Endothelial cell of umbilical vein (primary cell): ENCODE data around the gene MAPK11. TPM values are rescaled to one million over a fixed set of nuclear protein-coding genes. Genes with fewer than 3 reads are reported as not detected.
A peak's percentile ranks its signal among the peaks of the same experiment; 100 is the strongest.

ENCODE experiments used
- BruUV-seq: library from RNA; stranded (reverse); fragments of 400-500 nt; replicated peaks from 2 replicates; lab custom pipeline; 2021; lab: Mats Ljungman, UMichigan
- CTCF ChIA-PET: fragments of 300-600, 350-600 bp; sonication (Branson Sonifier 250); formaldehyde crosslinking; loops from one replicate; lab custom pipeline; 2021; ENCODE audit warnings: antibody characterized with exemption, inconsistent platforms; lab: Charles Lee
- POLR2A ChIA-PET: fragments of 300-600, 350-600 bp; sonication (Branson Sonifier 250); formaldehyde crosslinking; loops from one replicate; lab custom pipeline; 2021; ENCODE audit warnings: antibody characterized with exemption, inconsistent platforms; lab: Charles Lee
- DNase-seq: peaks from one replicate; pipeline ENCODE4 v3.0.0-alpha.2; 2011; ENCODE audit warnings: low read depth, low spot score
- FAIRE-seq: peaks from 2 replicates; lab custom pipeline; 2011; peaks lifted over from hg19 to GRCh38; lab: Jason Lieb, UNC
- H2AFZ ChIP-seq: 2 replicates; pipeline ENCODE4 v1.6.0; 2012; ENCODE audit warnings: low read depth, low read length, control low read depth, inconsistent platforms
- H3K27ac ChIP-seq: 2 replicates; pipeline ENCODE4 v1.5.1; 2011; ENCODE audit warnings: low read depth, mild to moderate bottlenecking, control low read depth, low read length, moderate library complexity; ENCODE audit not compliant: insufficient read depth
- H3K27me3 ChIP-seq, 2 experiments: 2 replicates each; pipeline versions ENCODE4 v1.6.0 to v1.6.1; 2011; ENCODE audit warnings: low read length in 2 of 2, mixed read lengths in 1 of 2; ENCODE audit not compliant: control insufficient read depth in 2 of 2, insufficient read depth in 2 of 2
- H3K36me3 ChIP-seq, 2 experiments: 2 replicates in 1 of 2; 3 replicates in 1 of 2; pipeline ENCODE4 v1.5.1; 2011; ENCODE audit warnings: low read length in 2 of 2, mild to moderate bottlenecking in 1 of 2, moderate library complexity in 1 of 2; ENCODE audit not compliant: control insufficient read depth in 2 of 2, insufficient read depth in 2 of 2; ENCODE audit errors: extremely low read depth in 1 of 2
- H3K4me1 ChIP-seq: 3 replicates; pipeline ENCODE4 v1.5.1; 2011; ENCODE audit warnings: mild to moderate bottlenecking, low read length; ENCODE audit not compliant: control insufficient read depth, insufficient read depth; ENCODE audit errors: extremely low read depth
- H3K4me2 ChIP-seq: 2 replicates; pipeline ENCODE4 v1.6.1; 2011; ENCODE audit warnings: low read length, control low read depth, mixed read lengths; ENCODE audit not compliant: insufficient read depth
- H3K4me3 ChIP-seq, 3 experiments: fragments of 200-600 bp in 1 of 3; sonication (generic), shearing (Covaris generic) in 1 of 3; replicated peaks in 1 of 3; 2 replicates each; pipeline ENCODE4 v1.5.1; 2011 to 2016; ENCODE audit warnings: control low read depth in 3 of 3, low read length in 3 of 3, mild to moderate bottlenecking in 2 of 3, inconsistent platforms in 1 of 3, low read depth in 1 of 3, moderate library complexity in 1 of 3; ENCODE audit not compliant: insufficient read depth in 1 of 3
- H3K79me2 ChIP-seq: 2 replicates; pipeline ENCODE4 v1.6.0; 2012; ENCODE audit warnings: low read length, inconsistent platforms; ENCODE audit not compliant: control insufficient read depth, insufficient read depth
- H3K9ac ChIP-seq: replicated peaks from 2 replicates; pipeline ENCODE3; 2011; ENCODE audit warnings: low read length, control low read depth; ENCODE audit not compliant: insufficient read depth; ENCODE audit errors: extremely low read depth
- H3K9me1 ChIP-seq: replicated peaks from 3 replicates; pipeline ENCODE4 v1.6.0; 2011; ENCODE audit warnings: mild to moderate bottlenecking, low read length; ENCODE audit not compliant: control insufficient read depth, insufficient read depth; ENCODE audit errors: extremely low read depth
- H3K9me3 ChIP-seq: replicated peaks from 2 replicates; pipeline ENCODE4 v1.5.1; 2012; ENCODE audit warnings: low read length, inconsistent platforms; ENCODE audit not compliant: control insufficient read depth, insufficient read depth
- H4K20me1 ChIP-seq: replicated peaks from 2 replicates; pipeline ENCODE3; 2011; ENCODE audit warnings: mild to moderate bottlenecking, low read length; ENCODE audit not compliant: control insufficient read depth, insufficient read depth; ENCODE audit errors: extremely low read depth
- CTCF ChIP-seq, 2 donors: IDR thresholded peaks; 1 replicate in 1 of 2; 2 replicates in 1 of 2; pipeline ENCODE4 v1.5.1; 2011; ENCODE audit warnings: low read length in 2 of 2, mild to moderate bottlenecking in 2 of 2, moderate library complexity in 2 of 2, control low read depth in 1 of 2, inconsistent platforms in 1 of 2, low read depth in 1 of 2; ENCODE audit not compliant: insufficient read depth in 1 of 2; ENCODE audit errors: extremely low read depth in 1 of 2
- EZH2 ChIP-seq: IDR thresholded peaks from 2 replicates; pipeline ENCODE4 v1.6.1; 2012; ENCODE audit warnings: borderline replicate concordance, low read depth, mild to moderate bottlenecking, moderate library complexity, low read length, inconsistent platforms; ENCODE audit not compliant: severe bottlenecking
- FOS ChIP-seq: IDR thresholded peaks from 2 replicates; pipeline ENCODE4 v1.6.1; 2011; ENCODE audit warnings: mild to moderate bottlenecking, low read length, moderate library complexity, borderline replicate concordance; ENCODE audit not compliant: insufficient read depth
- GATA2 ChIP-seq: IDR thresholded peaks from 2 replicates; pipeline ENCODE4 v1.7.0; 2011; ENCODE audit warnings: low read depth, mild to moderate bottlenecking, moderate library complexity, mixed read lengths, low read length; ENCODE audit not compliant: insufficient read length, insufficient read depth
- JUN ChIP-seq: IDR thresholded peaks from 2 replicates; pipeline ENCODE4 v1.6.1; 2011; ENCODE audit warnings: borderline replicate concordance, low read depth; ENCODE audit not compliant: insufficient read length, insufficient read depth
- MAX ChIP-seq: IDR thresholded peaks from 2 replicates; pipeline ENCODE4 v1.6.1; 2011; ENCODE audit not compliant: insufficient read depth, insufficient read length
- MYC ChIP-seq: IDR thresholded peaks from one replicate; pipeline ENCODE4 v1.6.1; 2011; ENCODE audit warnings: mild to moderate bottlenecking, low read depth, low read length
- POLR2A ChIP-seq: IDR thresholded peaks from 2 replicates; pipeline ENCODE4 v1.6.1; 2012; ENCODE audit warnings: low read depth, mild to moderate bottlenecking, control low read depth, low read length
- POLR2AphosphoS5 ChIP-seq: IDR thresholded peaks from 2 replicates; pipeline ENCODE4 v1.6.1; 2012; ENCODE audit warnings: low read depth, mild to moderate bottlenecking, control low read depth, low read length, moderate library complexity; ENCODE audit not compliant: insufficient read depth
- dilution Hi-C: fragments of 300-500 bp; cut with MboI; formaldehyde crosslinking; loops from one replicate; pipeline ENCODE4 v1.15.0; 2019; ENCODE audit warnings: low sequenced_read_pairs; ENCODE audit not compliant: extremely low pct_ligation_motif_present
- intact Hi-C: fragments of 100-400 bp; cut with micrococcal nuclease; formaldehyde crosslinking; loops from one replicate; pipeline ENCODE4 v1.10.0; 2022
- polyA plus RNA-seq, 4 experiments: library from polyadenylated mRNA; depleted of rRNA in 3 of 4; stranded (reverse) in 3 of 4; unstranded in 1 of 4; fragments of >200 nt; gene quantifications; 2 replicates each; pipeline versions ENCODE4 v1.2.1 to v1.2.3, GENCODE V29; 2011 to 2012; ENCODE audit warnings: missing spikeins in 1 of 4
- total RNA-seq: library from RNA; stranded (reverse); gene quantifications from 2 replicates; pipeline ENCODE4 v1.2.3, GENCODE V29; 2021

The MAPK11 gene
- total and polyA plus RNA-seq, 2 donors (not counting 3 experiments of a cell fraction or from before 2014, with no cell fraction given): 22.8 to 26.3 TPM

GRCh38 chr22:50242406-50242949, 27.7 kb downstream of the MAPK11 start:
- no peaks in the 10 kb centered on the region for H3K9me1 ChIP-seq
- peaks cover 26% of the 10 kb centered on the region for H3K4me1 ChIP-seq
- H3K9me3 ChIP-seq: no peaks in the 10 kb centered on the region
- POLR2A ChIA-PET: no interaction called here
- no peaks in the 10 kb centered on the region for H3K27me3 ChIP-seq
- BruUV-seq: no TSS peak
- TF ChIP-seq MAX (no peak), FOS (no peak), JUN (no peak), GATA2 (no peak), POLR2AphosphoS5 (no peak), POLR2A (no peak), CTCF (IDR thresholded peaks at IDR 0.05; ENCODE audit: extremely low read depth in 1 of 2, insufficient read depth in 1 of 2, low read depth in 1 of 2, low read length in 2 of 2) (no peak), EZH2 (no peak), MYC (no peak)
- CTCF ChIA-PET: interaction anchor here (1.3 to 2.8 kb wide), 4 partner anchors 8 to 283 kb away, joined by 5 to 24 read pairs (median 6); partner anchors contain the start of genes HDAC10 and SCO2
- peaks cover 47% of the 10 kb centered on the region for H3K79me2 ChIP-seq
- peak overlapping the region; percentile 85 for H3K4me2 ChIP-seq
- no peaks in the 10 kb centered on the region for H4K20me1 ChIP-seq
- intact Hi-C loops: no loop called here
- FAIRE-seq (no peak), DNase-seq (no peak)
- H3K4me3 ChIP-seq: peak overlapping the region in 2 of 3 experiments; percentile 15 to 37
- no peak overlapping the region for H2AFZ ChIP-seq
- H3K36me3 ChIP-seq: peaks cover 0 to 14% of the 10 kb centered on the region in 2 experiments
- no peak overlapping the region for H3K27ac ChIP-seq
- dilution Hi-C loops: no loop called here
- H3K9ac ChIP-seq: no peak overlapping the region
